ENCODE results near the gene LGALS8.

Gene LGALS8

DNA sequence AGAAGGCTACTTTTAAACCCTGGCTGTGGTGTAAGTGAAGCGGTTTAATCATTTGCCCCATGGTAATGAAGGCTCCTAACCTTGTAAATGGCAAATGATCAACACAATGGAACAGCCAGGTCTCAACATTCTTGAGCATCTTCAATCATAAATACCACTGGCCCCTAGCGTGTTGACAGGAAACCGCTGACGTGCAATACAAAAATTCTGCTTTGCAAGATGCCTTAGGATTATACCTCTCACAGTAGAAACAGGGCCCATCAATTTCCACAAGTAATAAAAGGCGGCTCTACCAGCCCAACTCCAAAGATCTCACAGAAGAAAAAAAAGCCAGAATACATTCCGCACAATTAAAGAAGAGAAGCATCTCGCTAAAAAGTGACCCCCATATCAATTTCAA, 32.8 kb downstream of the LGALS8 start:
- no peaks in the 10 kb centered on the region for H3K27me3 ChIP-seq (ENCODE audit: insufficient read depth, poor library complexity, severe bottlenecking)
- H3K4me3 ChIP-seq (replicated peaks; ENCODE audit: insufficient read depth, low read length) = no peak overlapping the region
- TF ChIP-seq CTCF (IDR thresholded peaks at IDR 0.05; ENCODE audit: insufficient read depth, low read length) = no peak
- no peak for TF ChIP-seq POLR2AphosphoS5 (IDR thresholded peaks at IDR 0.05; ENCODE audit: low read depth)
- TF ChIP-seq, protein P1, sequence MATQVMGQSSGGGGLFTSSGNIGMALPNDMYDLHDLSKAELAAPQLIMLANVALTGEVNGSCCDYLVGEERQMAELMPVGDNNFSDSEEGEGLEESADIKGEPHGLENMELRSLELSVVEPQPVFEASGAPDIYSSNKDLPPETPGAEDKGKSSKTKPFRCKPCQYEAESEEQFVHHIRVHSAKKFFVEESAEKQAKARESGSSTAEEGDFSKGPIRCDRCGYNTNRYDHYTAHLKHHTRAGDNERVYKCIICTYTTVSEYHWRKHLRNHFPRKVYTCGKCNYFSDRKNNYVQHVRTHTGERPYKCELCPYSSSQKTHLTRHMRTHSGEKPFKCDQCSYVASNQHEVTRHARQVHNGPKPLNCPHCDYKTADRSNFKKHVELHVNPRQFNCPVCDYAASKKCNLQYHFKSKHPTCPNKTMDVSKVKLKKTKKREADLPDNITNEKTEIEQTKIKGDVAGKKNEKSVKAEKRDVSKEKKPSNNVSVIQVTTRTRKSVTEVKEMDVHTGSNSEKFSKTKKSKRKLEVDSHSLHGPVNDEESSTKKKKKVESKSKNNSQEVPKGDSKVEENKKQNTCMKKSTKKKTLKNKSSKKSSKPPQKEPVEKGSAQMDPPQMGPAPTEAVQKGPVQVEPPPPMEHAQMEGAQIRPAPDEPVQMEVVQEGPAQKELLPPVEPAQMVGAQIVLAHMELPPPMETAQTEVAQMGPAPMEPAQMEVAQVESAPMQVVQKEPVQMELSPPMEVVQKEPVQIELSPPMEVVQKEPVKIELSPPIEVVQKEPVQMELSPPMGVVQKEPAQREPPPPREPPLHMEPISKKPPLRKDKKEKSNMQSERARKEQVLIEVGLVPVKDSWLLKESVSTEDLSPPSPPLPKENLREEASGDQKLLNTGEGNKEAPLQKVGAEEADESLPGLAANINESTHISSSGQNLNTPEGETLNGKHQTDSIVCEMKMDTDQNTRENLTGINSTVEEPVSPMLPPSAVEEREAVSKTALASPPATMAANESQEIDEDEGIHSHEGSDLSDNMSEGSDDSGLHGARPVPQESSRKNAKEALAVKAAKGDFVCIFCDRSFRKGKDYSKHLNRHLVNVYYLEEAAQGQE (IDR thresholded peaks at IDR 0.05; ENCODE audit: insufficient replicate concordance, low read depth) = no peak
- no peak for TF ChIP-seq SPI1 (IDR thresholded peaks at IDR 0.05; ENCODE audit: borderline replicate concordance, low read depth)
- TF ChIP-seq GABPA (IDR thresholded peaks at IDR 0.05; ENCODE audit: low read depth) = no peak
- no peak for DNase-seq (ENCODE audit: low read depth in 1 of 2, low spot score in 1 of 2)
- H3K27ac ChIP-seq (replicated peaks) = no peak overlapping the region

GRCh38 chr1:236558081-236558480, 34.3 kb downstream of the LGALS8 start:
- no peak for DNase-seq (ENCODE audit: low read depth in 1 of 2, low spot score in 1 of 2)
- H3K27ac ChIP-seq (replicated peaks) = no peak overlapping the region
- TF ChIP-seq GABPA (IDR thresholded peaks at IDR 0.05; ENCODE audit: low read depth) (no peak), CTCF (IDR thresholded peaks at IDR 0.05; ENCODE audit: insufficient read depth, low read length) (no peak), SPI1 (IDR thresholded peaks at IDR 0.05; ENCODE audit: borderline replicate concordance, low read depth) (no peak), POLR2AphosphoS5 (IDR thresholded peaks at IDR 0.05; ENCODE audit: low read depth) (no peak)
- TF ChIP-seq, protein P1 (IDR thresholded peaks at IDR 0.05; ENCODE audit: insufficient replicate concordance, low read depth) = no peak
- H3K27me3 ChIP-seq (ENCODE audit: insufficient read depth, poor library complexity, severe bottlenecking) = no peaks in the 10 kb centered on the region
- H3K4me3 ChIP-seq (replicated peaks; ENCODE audit: insufficient read depth, low read length) = no peak overlapping the region

DNA sequence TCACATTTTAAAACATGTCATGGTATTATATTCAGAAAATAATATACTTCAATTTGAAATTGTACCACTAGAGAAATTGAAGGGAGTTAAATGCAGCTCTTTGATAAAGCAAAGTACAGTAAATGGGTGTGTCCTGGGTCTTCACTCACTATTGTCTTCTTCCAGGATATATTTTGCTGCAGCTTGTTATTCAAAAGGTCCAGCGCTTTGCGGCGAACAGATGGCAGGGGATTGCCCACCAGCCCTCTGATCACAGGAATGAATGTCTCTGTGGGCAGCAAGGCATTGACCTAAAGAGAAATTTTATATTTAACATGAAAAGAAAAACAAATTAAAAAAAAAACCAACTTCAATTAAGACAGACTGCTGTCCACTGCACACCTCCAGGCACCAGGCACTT, 35.1 kb downstream of the LGALS8 start:
- Histone ChIP-seq H3K4me3 (replicated peaks; ENCODE audit: insufficient read depth, low read length) (no peak overlapping the region), H3K27ac (replicated peaks) (no peak overlapping the region), H3K27me3 (ENCODE audit: insufficient read depth, poor library complexity, severe bottlenecking) (no peaks in the 10 kb centered on the region)
- TF ChIP-seq, protein P1 (IDR thresholded peaks at IDR 0.05; ENCODE audit: insufficient replicate concordance, low read depth) = no peak
- no peak for TF ChIP-seq GABPA (IDR thresholded peaks at IDR 0.05; ENCODE audit: low read depth)
- TF ChIP-seq SPI1 (IDR thresholded peaks at IDR 0.05; ENCODE audit: borderline replicate concordance, low read depth) = no peak
- no peak for TF ChIP-seq POLR2AphosphoS5 (IDR thresholded peaks at IDR 0.05; ENCODE audit: low read depth)
- no peak for TF ChIP-seq CTCF (IDR thresholded peaks at IDR 0.05; ENCODE audit: insufficient read depth, low read length)
- DNase-seq (ENCODE audit: low read depth in 1 of 2, low spot score in 1 of 2) = no peak

Data from HL-60 (cell line).